Osteoblast (primary cell): ENCODE results near the gene RHD. TPM values are rescaled to one million over a fixed set of nuclear protein-coding genes. Genes with fewer than 3 reads are reported as not detected.
"Not testable (repeated sequence)": the region's sequence is repeated elsewhere in the genome, so short reads cannot be mapped to it uniquely, and the experiment has no call there.

Experiments
- DNase-seq: peaks from one replicate; pipeline ENCODE4 v3.0.0; 2011; ENCODE audit warnings: low spot score, mixed read lengths; ENCODE audit not compliant: insufficient read length; ENCODE audit errors: missing footprints
- H2AFZ ChIP-seq: 2 replicates; pipeline ENCODE4 v1.6.0; 2011; ENCODE audit warnings: mild to moderate bottlenecking, low read length
- H3K27ac ChIP-seq: 2 replicates; pipeline ENCODE4 v1.5.1; 2011; ENCODE audit warnings: mild to moderate bottlenecking, low read depth, low read length, moderate library complexity
- H3K27me3 ChIP-seq: 2 replicates; pipeline ENCODE4 v1.6.0; 2012; ENCODE audit warnings: mild to moderate bottlenecking, control low read depth, inconsistent platforms, low read length, moderate library complexity; ENCODE audit not compliant: insufficient read depth
- H3K36me3 ChIP-seq: 2 replicates; pipeline ENCODE4 v1.5.1; 2011; ENCODE audit warnings: mild to moderate bottlenecking, low read length, control low read depth, moderate library complexity; ENCODE audit not compliant: insufficient read depth
- H3K4me1 ChIP-seq: 2 replicates; pipeline ENCODE4 v1.5.1; 2011; ENCODE audit warnings: mild to moderate bottlenecking, low read length, control low read depth, moderate library complexity; ENCODE audit not compliant: insufficient read depth
- H3K4me2 ChIP-seq: 2 replicates; pipeline ENCODE4 v1.6.0; 2011; ENCODE audit warnings: mild to moderate bottlenecking, low read length; ENCODE audit not compliant: insufficient read depth
- H3K4me3 ChIP-seq: fragments of 200-600 bp; sonication (generic); 3 replicates; pipeline ENCODE4 v1.5.1; 2012; ENCODE audit warnings: mild to moderate bottlenecking, low read length, inconsistent platforms; ENCODE audit not compliant: insufficient read depth
- H3K79me2 ChIP-seq: 2 replicates; pipeline ENCODE4 v1.6.0; 2012; ENCODE audit warnings: mild to moderate bottlenecking, low read length, control low read depth, inconsistent platforms; ENCODE audit not compliant: insufficient read depth
- H3K9me3 ChIP-seq: 2 replicates; pipeline ENCODE4 v1.5.1; 2011; ENCODE audit warnings: low read depth, low read length, control low read depth
- H4K20me1 ChIP-seq: 2 replicates; pipeline ENCODE4 v1.6.0; 2012; ENCODE audit warnings: mild to moderate bottlenecking, low read length, control low read depth; ENCODE audit not compliant: insufficient read depth
- total RNA-seq: library from RNA; depleted of rRNA; stranded (reverse); fragments of >200 nt; gene quantifications from 2 replicates; pipeline ENCODE4 v1.2.3, GENCODE V29; 2012
- TF ChIP-seq, protein P1 (sequence below): IDR thresholded peaks from 2 replicates; pipeline ENCODE4 v1.5.1; 2011; ENCODE audit warnings: mild to moderate bottlenecking, low read depth, low read length, moderate library complexity; ENCODE audit errors: extremely low read depth

RHD gene
- total RNA-seq, 1 donor, result not detected

DNA sequence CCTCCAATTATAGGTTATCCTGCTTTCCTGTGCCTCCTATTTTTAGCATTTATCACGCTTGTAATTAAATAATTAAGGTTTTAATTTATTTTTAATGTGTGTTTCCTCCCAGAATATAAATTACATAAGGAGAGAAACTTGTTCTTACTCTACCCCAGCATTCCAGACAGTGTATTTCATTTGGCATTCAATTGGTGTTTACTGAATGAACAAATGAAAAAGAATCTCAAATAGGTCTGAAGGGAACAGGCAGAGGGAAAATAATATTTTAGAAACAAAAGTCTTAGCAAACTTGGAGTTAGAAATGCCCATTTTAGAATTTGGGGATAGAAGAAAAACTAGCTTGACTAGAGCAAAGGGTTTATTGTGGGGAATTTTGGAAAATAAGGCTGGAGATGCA, 15.1 kb upstream of the RHD start:
- H3K9me3 ChIP-seq, result no peaks in the 10 kb centered on the region
- no peaks in the 10 kb centered on the region for H4K20me1 ChIP-seq
- no peak overlapping the region for H3K4me3 ChIP-seq
- H3K27ac ChIP-seq, result peak overlapping the region; percentile 77
- peaks cover 8% of the 10 kb centered on the region for H3K79me2 ChIP-seq
- no peaks in the 10 kb centered on the region for H3K27me3 ChIP-seq
- peak; percentile 55 for DNase-seq
- TF ChIP-seq, protein P1, sequence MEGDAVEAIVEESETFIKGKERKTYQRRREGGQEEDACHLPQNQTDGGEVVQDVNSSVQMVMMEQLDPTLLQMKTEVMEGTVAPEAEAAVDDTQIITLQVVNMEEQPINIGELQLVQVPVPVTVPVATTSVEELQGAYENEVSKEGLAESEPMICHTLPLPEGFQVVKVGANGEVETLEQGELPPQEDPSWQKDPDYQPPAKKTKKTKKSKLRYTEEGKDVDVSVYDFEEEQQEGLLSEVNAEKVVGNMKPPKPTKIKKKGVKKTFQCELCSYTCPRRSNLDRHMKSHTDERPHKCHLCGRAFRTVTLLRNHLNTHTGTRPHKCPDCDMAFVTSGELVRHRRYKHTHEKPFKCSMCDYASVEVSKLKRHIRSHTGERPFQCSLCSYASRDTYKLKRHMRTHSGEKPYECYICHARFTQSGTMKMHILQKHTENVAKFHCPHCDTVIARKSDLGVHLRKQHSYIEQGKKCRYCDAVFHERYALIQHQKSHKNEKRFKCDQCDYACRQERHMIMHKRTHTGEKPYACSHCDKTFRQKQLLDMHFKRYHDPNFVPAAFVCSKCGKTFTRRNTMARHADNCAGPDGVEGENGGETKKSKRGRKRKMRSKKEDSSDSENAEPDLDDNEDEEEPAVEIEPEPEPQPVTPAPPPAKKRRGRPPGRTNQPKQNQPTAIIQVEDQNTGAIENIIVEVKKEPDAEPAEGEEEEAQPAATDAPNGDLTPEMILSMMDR, result no peak
- peaks cover 40% of the 10 kb centered on the region for H3K4me1 ChIP-seq
- no peak overlapping the region for H2AFZ ChIP-seq
- H3K36me3 ChIP-seq, result no peaks in the 10 kb centered on the region
- peak overlapping the region; percentile 53 for H3K4me2 ChIP-seq

DNA sequence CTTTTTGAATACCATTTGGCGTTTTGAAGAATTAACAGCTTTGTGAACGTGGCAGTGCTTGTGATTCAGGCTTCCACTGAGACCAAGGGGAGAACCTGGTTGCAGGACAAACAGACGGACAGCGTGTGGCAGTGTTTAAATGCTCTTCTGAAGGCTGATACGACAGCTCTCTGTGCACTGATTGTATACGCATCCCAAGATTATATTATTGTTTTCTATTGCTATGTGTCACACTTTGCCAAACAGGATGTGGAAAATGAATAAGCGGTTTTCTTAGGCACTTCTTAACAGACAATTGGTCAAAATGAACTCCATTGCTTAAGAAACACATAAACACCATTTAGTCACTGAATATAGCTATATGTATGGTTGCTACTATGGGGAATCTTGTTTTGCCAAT, 12.5 kb upstream of the RHD start:
- H3K27me3 ChIP-seq, H3K9me3 ChIP-seq, H3K36me3 ChIP-seq, H4K20me1 ChIP-seq, H3K4me3 ChIP-seq, H2AFZ ChIP-seq, H3K79me2 ChIP-seq, DNase-seq: not testable (repeated sequence)
- peak overlapping the region; percentile 45 for H3K4me2 ChIP-seq
- peak overlapping the region; percentile 70 for H3K27ac ChIP-seq
- peaks cover 31% of the 10 kb centered on the region for H3K4me1 ChIP-seq

DNA sequence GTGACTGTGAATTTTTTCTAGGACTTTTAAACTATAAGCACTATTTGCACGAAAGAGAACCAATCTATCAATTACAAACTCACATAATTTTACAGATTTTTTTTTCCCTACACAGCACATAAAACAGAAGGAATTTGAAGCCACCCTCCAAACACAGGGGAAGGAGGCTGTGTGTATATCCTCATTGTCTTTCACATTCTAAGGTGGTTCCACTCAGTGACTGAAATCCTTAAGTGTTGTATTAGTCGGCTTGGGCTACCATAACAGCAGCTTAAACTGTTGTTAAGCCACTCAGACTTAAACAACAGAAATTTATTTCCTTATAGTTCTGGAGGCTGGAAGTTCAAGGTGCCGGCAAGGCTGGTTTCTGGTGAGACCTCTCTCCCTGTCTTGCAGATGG, 12.0 kb upstream of the RHD start:
- Histone ChIP-seq H3K27ac (peak overlapping the region; percentile 70), H3K4me2 (peak overlapping the region; percentile 45), H3K4me1 (peaks cover 31% of the 10 kb centered on the region)
- not testable (repeated sequence) for H3K9me3 ChIP-seq, H3K27me3 ChIP-seq, H3K36me3 ChIP-seq, H4K20me1 ChIP-seq, H3K79me2 ChIP-seq, H2AFZ ChIP-seq, DNase-seq, H3K4me3 ChIP-seq

DNA sequence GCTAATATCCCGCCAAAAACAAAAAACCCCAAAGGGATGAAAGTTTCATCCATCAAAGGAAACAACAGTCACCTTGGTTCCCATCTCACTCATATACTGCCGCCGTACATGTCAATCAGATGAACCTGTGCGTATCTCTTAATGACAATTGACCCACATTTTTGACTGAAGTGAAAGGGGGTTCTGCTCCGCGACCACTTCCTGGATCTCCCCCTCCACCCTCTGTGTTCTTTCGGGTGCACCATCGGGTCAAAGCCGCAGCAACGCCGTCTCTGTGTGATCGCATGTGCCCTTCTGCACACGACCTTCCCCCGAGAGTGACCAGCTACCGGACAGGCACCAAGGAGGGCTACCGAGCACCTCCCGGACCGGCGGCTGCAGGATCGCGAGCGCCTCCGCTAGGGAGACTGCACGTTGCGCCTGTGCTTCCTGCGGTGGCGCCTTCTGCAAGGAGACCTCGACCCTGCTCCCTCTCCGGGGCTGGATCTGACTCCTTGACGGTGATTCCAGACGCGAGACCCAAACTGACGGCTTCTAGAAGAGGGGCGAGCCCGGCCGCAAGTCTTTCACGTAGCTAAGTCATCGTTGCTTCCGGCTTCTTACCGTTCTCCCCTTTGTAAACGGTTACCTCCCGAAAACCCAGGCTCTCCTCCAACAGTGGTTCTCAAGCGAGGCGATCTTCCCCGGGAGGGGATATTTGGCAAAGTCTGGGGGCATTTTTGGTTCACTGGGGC, 5.6 kb upstream of the RHD start:
- not testable (repeated sequence) for H3K9me3 ChIP-seq, H3K27me3 ChIP-seq, H2AFZ ChIP-seq, DNase-seq, H4K20me1 ChIP-seq, H3K4me1 ChIP-seq, H3K36me3 ChIP-seq, H3K27ac ChIP-seq, H3K79me2 ChIP-seq
- Histone ChIP-seq H3K4me2 (peak overlapping the region; percentile 93), H3K4me3 (peak overlapping the region; percentile 72)

DNA sequence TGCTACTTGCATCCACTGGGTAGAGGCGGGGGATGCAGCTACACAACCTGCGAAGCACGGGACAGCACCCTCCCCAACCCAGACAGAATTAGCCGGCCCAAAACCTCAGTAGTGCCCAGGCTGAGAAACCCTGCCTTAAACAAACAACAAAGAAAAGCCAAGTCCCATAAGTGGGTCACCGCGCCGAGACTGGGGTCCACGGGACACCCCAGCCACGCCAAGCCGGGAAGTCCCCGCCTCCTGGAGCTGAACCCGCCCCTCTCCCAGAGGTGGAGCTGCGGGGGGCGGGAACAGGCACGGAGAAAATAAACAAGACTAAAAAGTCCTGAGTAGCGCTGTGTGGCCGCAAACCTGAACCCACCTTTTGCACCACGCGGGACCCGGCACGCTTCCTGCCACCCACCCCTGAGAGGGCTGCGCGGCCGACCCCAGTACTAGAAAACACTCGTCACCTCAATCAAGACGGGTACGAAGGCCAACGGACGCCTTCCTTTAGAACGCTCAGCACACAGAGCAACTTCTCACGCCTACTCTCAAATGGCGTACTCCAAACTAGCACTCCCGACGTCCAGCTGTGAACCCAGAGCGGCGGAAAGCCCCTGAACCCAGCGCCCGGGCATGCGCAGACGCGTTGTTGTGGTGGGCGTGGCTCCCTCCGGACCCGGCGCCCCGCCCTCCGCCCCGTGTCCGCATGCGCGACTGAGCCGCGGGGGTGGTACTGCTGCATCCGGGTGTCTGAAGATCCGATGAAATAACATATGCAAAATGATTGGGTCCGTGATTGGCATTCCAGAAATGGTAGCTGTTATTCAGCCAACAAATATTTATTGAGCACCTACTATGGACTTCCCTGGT, 4.8 kb upstream of the RHD start:
- H3K4me2 ChIP-seq, result peak overlapping the region; percentile 79
- H3K9me3 ChIP-seq, H3K4me1 ChIP-seq, DNase-seq, H3K36me3 ChIP-seq, H3K27me3 ChIP-seq, H4K20me1 ChIP-seq, H3K79me2 ChIP-seq: not testable (repeated sequence)
- H2AFZ ChIP-seq, result peak overlapping the region; percentile 62
- peak overlapping the region; percentile 48 for H3K27ac ChIP-seq
- peak overlapping the region; percentile 70 for H3K4me3 ChIP-seq

DNA sequence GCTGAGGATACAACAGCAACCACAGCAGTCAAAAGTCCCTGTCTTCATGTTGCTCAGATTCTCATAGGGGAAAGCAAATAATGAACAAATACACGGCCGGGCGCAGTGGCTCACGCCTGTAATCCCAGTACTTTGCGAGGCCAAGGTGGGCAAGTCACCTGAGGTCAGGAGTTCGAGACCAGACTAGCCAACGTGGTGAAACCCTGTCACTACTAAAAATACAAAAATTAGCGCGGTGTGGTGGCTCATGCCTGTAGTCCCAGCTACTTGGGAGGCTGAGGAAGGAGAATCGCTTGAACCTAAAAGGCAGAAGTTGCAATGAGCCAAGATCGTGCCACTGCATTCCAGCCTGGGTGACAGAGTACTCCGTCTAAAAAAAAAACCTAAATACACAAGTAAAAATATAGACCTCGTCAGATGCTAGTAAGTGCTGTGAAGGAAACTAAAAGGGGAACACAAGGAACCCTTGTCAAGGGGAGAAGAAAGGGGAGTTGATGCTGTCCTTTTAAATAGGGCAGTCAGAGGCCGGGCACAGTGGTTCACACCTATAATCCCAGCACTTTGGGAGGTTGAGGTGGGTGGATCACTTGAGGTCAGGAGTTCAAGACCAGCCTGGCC, 4.1 kb upstream of the RHD start:
- not testable (repeated sequence) for H4K20me1 ChIP-seq, H3K36me3 ChIP-seq, H3K27ac ChIP-seq, H3K79me2 ChIP-seq, DNase-seq, H3K4me1 ChIP-seq, H3K9me3 ChIP-seq, H3K27me3 ChIP-seq
- peak overlapping the region; percentile 70 for H3K4me3 ChIP-seq
- peak overlapping the region; percentile 79 for H3K4me2 ChIP-seq
- peak overlapping the region; percentile 13 for H2AFZ ChIP-seq

DNA sequence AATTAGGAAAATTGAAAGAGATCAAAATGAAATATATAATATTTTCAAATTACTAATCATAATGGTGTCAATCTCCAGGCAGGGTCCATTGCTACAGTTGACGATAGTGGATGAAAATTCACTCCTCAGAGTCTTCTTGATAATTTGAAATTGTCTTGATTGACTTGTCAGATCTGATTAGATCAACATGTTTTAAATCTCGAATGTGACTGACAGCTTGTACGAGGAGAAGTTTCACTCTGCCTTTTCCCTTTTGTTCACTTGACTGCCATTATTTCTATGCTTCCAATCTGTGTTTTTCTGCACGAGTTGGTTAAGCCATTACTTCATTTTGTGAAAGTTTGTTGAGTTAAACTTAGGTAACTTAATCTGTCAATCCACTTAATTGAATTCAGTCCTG, 3.3 kb downstream of the RHD start:
- H4K20me1 ChIP-seq, H3K4me2 ChIP-seq, H3K27ac ChIP-seq, H3K4me3 ChIP-seq, H3K27me3 ChIP-seq, H3K79me2 ChIP-seq, H3K9me3 ChIP-seq, H3K4me1 ChIP-seq, DNase-seq, H2AFZ ChIP-seq, H3K36me3 ChIP-seq: not testable (repeated sequence)

DNA sequence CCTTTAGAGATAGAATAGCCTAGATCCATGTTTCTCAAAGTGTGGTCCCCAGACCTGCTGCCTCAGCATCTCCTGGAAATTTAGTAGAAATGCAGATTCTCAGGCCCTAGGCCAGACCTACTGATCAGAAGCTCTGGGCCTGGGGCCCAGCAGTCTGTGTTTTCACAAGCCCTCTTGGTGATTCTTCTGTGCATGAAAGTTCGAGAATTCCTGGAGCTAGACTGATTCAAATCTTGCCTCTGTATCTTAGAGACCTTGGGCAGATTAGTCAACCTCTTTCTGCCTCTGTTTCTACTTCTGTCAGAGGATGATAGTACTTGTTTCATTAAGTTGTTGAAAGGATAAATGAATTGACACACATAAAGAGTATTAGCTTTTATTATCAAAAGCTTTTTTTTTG, 5.0 kb downstream of the RHD start:
- not testable (repeated sequence) for H4K20me1 ChIP-seq, H3K27me3 ChIP-seq, H3K4me3 ChIP-seq, H3K36me3 ChIP-seq, H3K4me1 ChIP-seq, DNase-seq, H3K79me2 ChIP-seq, H3K27ac ChIP-seq, H3K9me3 ChIP-seq, H3K4me2 ChIP-seq, H2AFZ ChIP-seq
